Panc1 (cell line): ENCODE results near the gene WDFY3. TPM values are rescaled to one million over a fixed set of nuclear protein-coding genes. Genes with fewer than 3 reads are reported as not detected.

Experiments
- ATAC-seq: fragments of 200-7000 bp; cut with Tn5 transposase; 2 replicates; pipeline ENCODE4 v1.9.1; 2020; ENCODE audit warnings: mild to moderate bottlenecking, moderate library complexity
- BruUV-seq: library from RNA; stranded (reverse); fragments of 400-500 nt; replicated peaks from 2 replicates; lab custom pipeline; 2021; lab: Mats Ljungman, UMichigan
- CTCF ChIA-PET: fragments of 300-600 bp; sonication (Branson Sonifier 250); formaldehyde crosslinking; loops from one replicate; lab custom pipeline; 2022; ENCODE audit warnings: antibody characterized with exemption; lab: Charles Lee
- POLR2A ChIA-PET: fragments of 300-600 bp; sonication (Branson Sonifier 250); formaldehyde crosslinking; loops from one replicate; lab custom pipeline; 2022; ENCODE audit warnings: antibody characterized with exemption; lab: Charles Lee
- DNase-seq: peaks from one replicate; pipeline ENCODE4 v3.0.0-alpha.2; 2010; ENCODE audit warnings: low read depth, low spot score
- H3K27ac ChIP-seq: 2 replicates; pipeline ENCODE4 v1.5.1; 2011; ENCODE audit warnings: mild to moderate bottlenecking, low read length, inconsistent platforms
- H3K27me3 ChIP-seq: fragments of 200-500 bp; sonication (Bioruptor generic); 2 replicates; pipeline ENCODE4 v1.6.0; 2014; ENCODE audit warnings: low read length, inconsistent platforms; ENCODE audit not compliant: control insufficient read depth, insufficient read depth
- H3K36me3 ChIP-seq: fragments of 200-500 bp; sonication (Bioruptor generic); 2 replicates; pipeline ENCODE4 v1.5.1; 2014; ENCODE audit warnings: inconsistent platforms, mild to moderate bottlenecking, low read length, moderate library complexity; ENCODE audit not compliant: control insufficient read depth, insufficient read depth
- H3K4me1 ChIP-seq: 2 replicates; pipeline ENCODE4 v1.5.1; 2011; ENCODE audit warnings: inconsistent platforms, mild to moderate bottlenecking, low read length, moderate library complexity; ENCODE audit not compliant: control insufficient read depth, insufficient read depth
- H3K4me3 ChIP-seq, 2 experiments: 2 replicates each; pipeline ENCODE4 v1.5.1; 2011 to 2012; ENCODE audit warnings: low read depth in 2 of 2, low read length in 2 of 2, mild to moderate bottlenecking in 2 of 2, inconsistent platforms in 1 of 2, moderate library complexity in 1 of 2
- H3K9me3 ChIP-seq: fragments of 200-500 bp; sonication (Bioruptor generic); 2 replicates; pipeline ENCODE4 v1.5.1; 2014; ENCODE audit warnings: low read depth, mild to moderate bottlenecking, inconsistent platforms, low read length, moderate library complexity; ENCODE audit not compliant: control insufficient read depth, insufficient read depth
- POLR2AphosphoS5 ChIP-seq: IDR thresholded peaks from 2 replicates; pipeline ENCODE4 v1.6.1; 2012; ENCODE audit warnings: mild to moderate bottlenecking, low read depth, low read length, moderate library complexity
- REST ChIP-seq, 2 experiments: IDR thresholded peaks; 2 replicates each; pipeline ENCODE4 v1.6.1; 2011 to 2012; ENCODE audit warnings: low read depth in 2 of 2, control low read depth in 1 of 2, low read length in 1 of 2, mild to moderate bottlenecking in 1 of 2, moderate library complexity in 1 of 2; ENCODE audit not compliant: insufficient read depth in 1 of 2
- SIN3A ChIP-seq: IDR thresholded peaks from 2 replicates; pipeline ENCODE4 v1.6.1; 2012; ENCODE audit warnings: low read depth, mild to moderate bottlenecking, low read length, moderate library complexity, borderline replicate concordance; ENCODE audit not compliant: insufficient read depth
- TCF7L2 ChIP-seq: IDR thresholded peaks from 2 replicates; pipeline ENCODE4 v1.6.1; 2011; ENCODE audit warnings: mild to moderate bottlenecking, low read depth, low read length, inconsistent platforms
- in situ Hi-C: cut with HindIII; loops from 2 replicates; pipeline ENCODE4 v1.10.0; 2016; ENCODE audit warnings: low sequenced_read_pairs, low pct_unique_long_range_greater_than_20kb
- intact Hi-C: fragments of 100-400 bp; cut with micrococcal nuclease; formaldehyde crosslinking; loops from one replicate; pipeline ENCODE4 v1.10.0; 2022; ENCODE audit not compliant: unreplicated experiment
- total RNA-seq: library from RNA; stranded (reverse); gene quantifications from one replicate; pipeline ENCODE4 v1.2.1, GENCODE V29; 2021; ENCODE audit not compliant: unreplicated experiment
- TF ChIP-seq, protein P1 (sequence below): fragments of 450-650 bp; IDR thresholded peaks from 2 replicates; pipeline ENCODE4 v1.5.1; 2017; ENCODE audit warnings: mild to moderate bottlenecking

Gene WDFY3
- total RNA-seq, 1 experiment from 2014 or later = 47.8 TPM

DNA sequence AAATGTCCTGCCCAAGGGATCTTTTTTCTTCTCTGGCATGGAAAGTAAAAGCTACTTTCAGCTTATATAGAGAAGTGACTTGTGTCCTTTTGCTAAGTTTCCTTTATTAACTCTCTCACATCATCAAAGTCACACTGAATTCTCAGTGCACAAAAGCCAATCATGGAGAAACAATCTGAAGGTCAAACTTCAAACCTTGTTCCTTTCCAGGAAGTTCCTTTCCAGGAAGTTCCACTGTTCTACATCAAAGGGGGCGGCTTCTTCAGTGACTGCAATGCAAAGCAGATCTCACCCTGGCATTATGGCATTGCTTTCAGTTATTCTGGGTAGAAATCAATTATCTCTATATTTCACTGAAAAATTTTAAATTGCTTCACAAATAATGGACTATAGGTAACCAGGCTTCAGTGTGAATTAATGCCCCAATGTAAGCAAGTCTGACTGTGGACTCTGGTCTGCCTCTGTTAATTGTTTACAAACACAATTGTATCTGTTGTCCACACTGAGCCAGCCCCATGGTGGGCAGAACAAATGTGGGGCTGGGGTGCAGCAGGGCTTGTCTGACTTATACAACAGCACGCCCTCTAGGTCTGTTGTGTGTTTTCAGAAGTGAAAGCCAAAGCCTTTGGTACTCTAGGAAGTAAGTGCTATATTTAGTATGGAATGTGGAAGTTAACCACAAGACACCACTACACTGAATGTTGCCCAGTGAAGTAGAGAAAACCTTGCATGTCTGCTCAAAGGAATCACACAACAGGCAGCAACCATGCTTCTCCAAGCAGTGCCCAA, 284.8 kb downstream of the WDFY3 start:
- TF ChIP-seq, protein P1, sequence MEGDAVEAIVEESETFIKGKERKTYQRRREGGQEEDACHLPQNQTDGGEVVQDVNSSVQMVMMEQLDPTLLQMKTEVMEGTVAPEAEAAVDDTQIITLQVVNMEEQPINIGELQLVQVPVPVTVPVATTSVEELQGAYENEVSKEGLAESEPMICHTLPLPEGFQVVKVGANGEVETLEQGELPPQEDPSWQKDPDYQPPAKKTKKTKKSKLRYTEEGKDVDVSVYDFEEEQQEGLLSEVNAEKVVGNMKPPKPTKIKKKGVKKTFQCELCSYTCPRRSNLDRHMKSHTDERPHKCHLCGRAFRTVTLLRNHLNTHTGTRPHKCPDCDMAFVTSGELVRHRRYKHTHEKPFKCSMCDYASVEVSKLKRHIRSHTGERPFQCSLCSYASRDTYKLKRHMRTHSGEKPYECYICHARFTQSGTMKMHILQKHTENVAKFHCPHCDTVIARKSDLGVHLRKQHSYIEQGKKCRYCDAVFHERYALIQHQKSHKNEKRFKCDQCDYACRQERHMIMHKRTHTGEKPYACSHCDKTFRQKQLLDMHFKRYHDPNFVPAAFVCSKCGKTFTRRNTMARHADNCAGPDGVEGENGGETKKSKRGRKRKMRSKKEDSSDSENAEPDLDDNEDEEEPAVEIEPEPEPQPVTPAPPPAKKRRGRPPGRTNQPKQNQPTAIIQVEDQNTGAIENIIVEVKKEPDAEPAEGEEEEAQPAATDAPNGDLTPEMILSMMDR = no peak
- TF ChIP-seq SIN3A (no peak), POLR2AphosphoS5 (no peak), TCF7L2 (no peak), REST (IDR thresholded peaks at IDR 0.05; ENCODE audit: insufficient read depth in 1 of 2, low read depth in 2 of 2, low read length in 1 of 2) (no peak)
- in situ Hi-C loops (no loop called here), intact Hi-C loops (no loop called here)
- no peak overlapping the region for H3K27ac ChIP-seq
- no peaks in the 10 kb centered on the region for H3K27me3 ChIP-seq
- H3K9me3 ChIP-seq = no peaks in the 10 kb centered on the region
- ChIA-PET CTCF (no interaction called here), POLR2A (no interaction called here)
- H3K4me3 ChIP-seq = no peak overlapping the region
- no peaks in the 10 kb centered on the region; the same call in 1 of the 2 replicates for H3K36me3 ChIP-seq
- no TSS peak for BruUV-seq
- H3K4me1 ChIP-seq = peaks cover 9% of the 10 kb centered on the region
- ATAC-seq = peak; percentile 48
- no peak for DNase-seq

DNA sequence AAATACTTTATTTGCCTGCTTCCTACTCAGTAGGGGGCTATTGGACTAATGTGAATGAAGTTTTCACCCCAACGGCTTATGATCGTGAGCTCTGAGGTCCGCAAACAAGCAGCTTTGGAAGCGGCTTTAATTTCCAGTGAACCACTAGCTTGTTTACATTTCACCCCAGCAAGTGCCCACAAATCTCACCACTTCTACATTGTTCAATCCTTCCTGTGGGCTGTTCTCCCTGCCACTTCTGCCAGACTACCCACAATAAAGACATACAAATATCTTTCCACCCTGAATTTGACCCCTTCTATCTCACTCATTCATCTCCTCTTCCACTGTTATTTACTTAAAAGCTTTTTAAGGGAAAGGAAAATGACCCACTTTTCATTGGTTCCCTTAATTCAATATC, 285.5 kb downstream of the WDFY3 start:
- in situ Hi-C loops = no loop called here
- intact Hi-C loops = no loop called here
- Histone ChIP-seq H3K4me1 (peaks cover 9% of the 10 kb centered on the region), H3K9me3 (no peaks in the 10 kb centered on the region), H3K4me3 (no peak overlapping the region), H3K27ac (no peak overlapping the region), H3K27me3 (no peaks in the 10 kb centered on the region), H3K36me3 (peaks cover 3% of the 10 kb centered on the region; the same call in 1 of the 2 replicates)
- CTCF ChIA-PET = no interaction called here
- ATAC-seq (no peak), DNase-seq (no peak)
- no TSS peak for BruUV-seq
- POLR2A ChIA-PET = no interaction called here
- TF ChIP-seq, protein P1 = no peak
- TF ChIP-seq REST (IDR thresholded peaks at IDR 0.05; ENCODE audit: insufficient read depth in 1 of 2, low read depth in 2 of 2, low read length in 1 of 2) (no peak), SIN3A (no peak), TCF7L2 (no peak), POLR2AphosphoS5 (no peak)
